C4-2B (cell line): ENCODE data around the gene CRISPLD2.

ENCODE experiments used
- H3K27ac ChIP-seq: fragments of 450-650 bp; 2 replicates; pipeline ENCODE4 v1.5.1; 2017
- CTCF ChIP-seq: fragments of 450-650 bp; conservative IDR thresholded peaks from 2 replicates; pipeline ENCODE4 v1.5.1; 2017; ENCODE audit warnings: mild to moderate bottlenecking
- ZFX ChIP-seq: fragments of 450-650 bp; IDR thresholded peaks from 2 replicates; pipeline ENCODE4 v1.6.1; 2017

The CRISPLD2 gene

GRCh38 chr16:84819644-84820304 lies at the start of gene CRISPLD2:
Gene CRISPLD2, plus strand, starts transcription at chr16:84819985. Its CDS starts 18,511 bp downstream, at chr16:84838496.
- TF ChIP-seq CTCF (no peak), ZFX (no peak)
- no peak within 1 kb of the TSS; the same call in 1 of the 2 replicates for H3K27ac ChIP-seq

GRCh38 chr16:84773312-84773711 lies 46.5 kb upstream of the CRISPLD2 start:
- TF ChIP-seq CTCF = no peak
- TF ChIP-seq ZFX = no peak
- H3K27ac ChIP-seq = no peak overlapping the region

GRCh38 chr16:84774810-84775209 lies 45.0 kb upstream of the CRISPLD2 start:
- TF ChIP-seq ZFX (no peak), CTCF (no peak)
- H3K27ac ChIP-seq = no peak overlapping the region

- H3K27ac ChIP-seq = no peak overlapping the region
- TF ChIP-seq ZFX = no peak
Measured at GRCh38 chr16:84775262-84775810, 44.4 kb upstream of the CRISPLD2 start.

GRCh38 chr16:84777435-84777834 lies 42.4 kb upstream of the CRISPLD2 start:
- TF ChIP-seq CTCF = no peak
- no peak for TF ChIP-seq ZFX
- H3K27ac ChIP-seq = no peak overlapping the region

- peak overlapping the region; percentile 62 for H3K27ac ChIP-seq
- no peak for TF ChIP-seq ZFX
- TF ChIP-seq CTCF = no peak
Measured at GRCh38 chr16:84778720-84779119, 41.1 kb upstream of the CRISPLD2 start.

GRCh38 chr16:84780063-84780462 lies 39.7 kb upstream of the CRISPLD2 start:
- peak overlapping the region; percentile 69 for H3K27ac ChIP-seq
- no peak for TF ChIP-seq CTCF
- no peak for TF ChIP-seq ZFX
